ENCODE data around the gene GPR4.

- TF ChIP-seq, protein P1, sequence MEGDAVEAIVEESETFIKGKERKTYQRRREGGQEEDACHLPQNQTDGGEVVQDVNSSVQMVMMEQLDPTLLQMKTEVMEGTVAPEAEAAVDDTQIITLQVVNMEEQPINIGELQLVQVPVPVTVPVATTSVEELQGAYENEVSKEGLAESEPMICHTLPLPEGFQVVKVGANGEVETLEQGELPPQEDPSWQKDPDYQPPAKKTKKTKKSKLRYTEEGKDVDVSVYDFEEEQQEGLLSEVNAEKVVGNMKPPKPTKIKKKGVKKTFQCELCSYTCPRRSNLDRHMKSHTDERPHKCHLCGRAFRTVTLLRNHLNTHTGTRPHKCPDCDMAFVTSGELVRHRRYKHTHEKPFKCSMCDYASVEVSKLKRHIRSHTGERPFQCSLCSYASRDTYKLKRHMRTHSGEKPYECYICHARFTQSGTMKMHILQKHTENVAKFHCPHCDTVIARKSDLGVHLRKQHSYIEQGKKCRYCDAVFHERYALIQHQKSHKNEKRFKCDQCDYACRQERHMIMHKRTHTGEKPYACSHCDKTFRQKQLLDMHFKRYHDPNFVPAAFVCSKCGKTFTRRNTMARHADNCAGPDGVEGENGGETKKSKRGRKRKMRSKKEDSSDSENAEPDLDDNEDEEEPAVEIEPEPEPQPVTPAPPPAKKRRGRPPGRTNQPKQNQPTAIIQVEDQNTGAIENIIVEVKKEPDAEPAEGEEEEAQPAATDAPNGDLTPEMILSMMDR (IDR thresholded peaks at IDR 0.05) = no peak
- TF ChIP-seq POLR2A (IDR thresholded peaks at IDR 0.05) (no peak), POLR2AphosphoS5 (IDR thresholded peaks at IDR 0.05) (no peak)
These were observed 4.4 kb downstream of the GPR4 start for GRCh38 chr19:45597425-45598111.
